HG03469 (cell line): ENCODE results near the gene SLC28A3.

ENCODE experiments used
- ATAC-seq: cut with Tn5 transposase; IDR thresholded peaks from one replicate; pipeline ENCODE4 v1.9.1; 2021; ENCODE audit warnings: mild to moderate bottlenecking, moderate library complexity, moderate number of reproducible peaks; ENCODE audit not compliant: unreplicated experiment

Gene SLC28A3

DNA sequence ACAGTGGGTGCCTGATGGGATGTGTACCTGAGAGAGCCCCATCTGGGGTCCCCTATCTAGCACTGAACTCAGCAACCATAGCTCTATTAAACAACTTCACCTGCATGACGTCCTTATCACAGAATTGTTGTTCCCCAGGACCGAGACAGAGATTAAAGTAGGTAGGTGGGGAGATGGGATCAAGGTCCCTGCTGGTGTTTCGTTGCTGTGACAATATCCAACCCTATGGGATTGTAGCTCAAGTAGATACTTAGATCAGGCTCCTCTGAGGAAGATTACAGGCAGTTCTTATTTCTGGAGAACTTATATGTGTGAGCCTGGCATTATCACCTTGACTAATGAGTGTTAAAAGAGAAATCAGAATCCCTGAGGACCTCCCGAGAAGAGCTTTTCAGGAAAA lies 84.9 kb downstream of the SLC28A3 start:
- ATAC-seq: no peak

DNA sequence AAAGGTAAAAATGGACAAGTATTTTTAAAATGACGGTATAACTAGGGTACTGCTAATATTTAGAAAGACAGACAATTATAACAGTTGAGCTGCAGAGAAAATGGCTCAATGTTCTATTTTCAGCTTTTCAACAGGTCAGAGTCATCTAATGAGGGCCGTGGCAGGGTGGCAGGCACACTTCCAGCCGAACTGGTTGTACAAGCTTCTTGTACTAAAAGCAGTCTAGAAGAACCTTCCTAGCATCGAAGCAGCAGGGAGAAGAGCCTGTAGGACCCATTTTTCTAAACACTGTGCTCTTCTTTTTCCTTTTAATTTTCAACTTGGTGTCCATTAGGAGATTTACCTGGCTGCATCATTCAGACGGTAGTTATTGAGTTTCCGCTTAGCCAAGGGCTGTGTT lies 85.6 kb downstream of the SLC28A3 start:
- no peak for ATAC-seq

DNA sequence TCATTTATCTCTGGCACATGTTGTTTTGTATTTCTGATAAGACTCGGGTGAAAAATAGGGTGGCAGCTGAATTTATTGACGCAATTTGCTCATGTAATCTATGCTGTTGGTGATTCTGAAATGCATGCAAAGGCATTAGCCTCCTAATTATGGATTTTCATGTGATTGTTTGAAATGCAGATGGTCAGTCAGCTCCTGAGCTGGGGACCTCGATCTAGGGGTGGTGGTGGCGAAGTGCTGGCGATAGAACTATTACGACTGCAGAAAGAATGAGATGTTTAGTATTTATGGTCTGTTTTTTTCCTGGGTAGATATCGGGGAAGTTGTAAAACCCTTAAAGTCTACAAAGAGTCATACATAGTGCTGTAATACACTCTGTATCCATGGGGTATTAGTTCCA lies 88.6 kb downstream of the SLC28A3 start:
- no peak for ATAC-seq

DNA sequence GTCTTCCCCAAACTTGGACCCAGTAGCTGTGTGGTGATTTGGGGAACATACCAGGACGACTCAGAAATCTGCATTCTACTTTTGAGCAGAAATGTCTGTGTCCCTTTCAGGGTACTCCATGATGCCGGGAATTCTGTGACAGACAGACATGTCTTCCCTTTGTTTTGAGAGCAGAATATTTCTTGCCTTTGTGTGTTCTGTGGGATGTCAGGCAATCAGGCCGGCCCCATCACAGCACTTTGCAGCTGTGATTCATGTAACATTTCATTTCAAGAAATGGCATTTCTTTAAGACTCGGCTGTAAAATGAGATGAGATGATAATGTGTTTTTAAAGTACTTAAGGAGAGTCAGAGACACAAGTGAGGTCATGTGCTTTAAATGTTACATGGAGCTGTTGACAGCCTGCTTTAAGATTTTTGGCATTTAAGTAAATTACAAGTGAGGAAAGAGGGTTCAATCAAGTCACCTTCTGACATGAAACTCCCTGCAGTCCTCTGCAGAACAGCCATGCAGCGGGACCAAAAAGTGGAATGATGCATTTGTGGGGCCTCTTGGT lies 98.7 kb downstream of the SLC28A3 start:
- ATAC-seq: no peak

DNA sequence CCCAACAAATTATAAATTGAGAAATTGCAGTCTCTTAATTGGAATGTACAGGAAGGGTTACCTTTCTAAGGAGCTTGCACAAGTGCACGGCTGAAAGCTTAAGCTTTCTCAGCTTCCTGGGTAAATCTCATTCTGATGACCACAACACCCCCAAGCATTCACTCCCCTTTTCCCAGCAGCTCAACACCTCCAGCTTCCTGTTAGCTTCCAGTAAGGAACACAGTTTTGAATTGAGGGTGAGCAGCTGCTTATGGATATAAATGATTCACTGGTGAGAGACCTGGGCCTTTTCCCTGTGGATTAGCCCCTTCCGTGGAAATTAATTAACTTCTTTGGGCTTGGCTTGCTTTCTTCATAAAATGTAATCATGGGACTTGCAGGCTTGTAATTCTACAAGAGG lies 101.2 kb downstream of the SLC28A3 start:
- no peak for ATAC-seq

DNA sequence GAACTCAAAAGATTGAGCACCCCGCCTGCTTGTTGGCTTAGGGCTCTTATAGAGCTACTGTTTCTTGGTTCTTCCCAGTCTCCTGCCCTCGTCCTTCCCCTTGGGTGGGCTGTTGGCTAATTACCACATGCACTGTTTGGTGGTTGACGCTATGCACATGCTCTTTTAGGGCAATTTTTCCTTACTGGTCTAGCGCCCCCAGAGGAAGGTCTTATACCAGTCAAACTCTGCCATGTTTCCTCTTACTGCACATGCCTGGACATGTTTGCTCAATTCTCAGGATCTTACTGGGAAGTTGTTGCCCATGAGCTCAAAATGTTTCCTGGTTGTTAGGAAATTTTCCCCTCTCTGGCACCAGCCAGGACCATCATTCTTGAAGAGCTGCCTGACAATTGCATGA lies 101.9 kb downstream of the SLC28A3 start:
- ATAC-seq: no peak

- no peak for ATAC-seq
Measured at GRCh38 chr9:84235511-84235910, 105.0 kb downstream of the SLC28A3 start.

DNA sequence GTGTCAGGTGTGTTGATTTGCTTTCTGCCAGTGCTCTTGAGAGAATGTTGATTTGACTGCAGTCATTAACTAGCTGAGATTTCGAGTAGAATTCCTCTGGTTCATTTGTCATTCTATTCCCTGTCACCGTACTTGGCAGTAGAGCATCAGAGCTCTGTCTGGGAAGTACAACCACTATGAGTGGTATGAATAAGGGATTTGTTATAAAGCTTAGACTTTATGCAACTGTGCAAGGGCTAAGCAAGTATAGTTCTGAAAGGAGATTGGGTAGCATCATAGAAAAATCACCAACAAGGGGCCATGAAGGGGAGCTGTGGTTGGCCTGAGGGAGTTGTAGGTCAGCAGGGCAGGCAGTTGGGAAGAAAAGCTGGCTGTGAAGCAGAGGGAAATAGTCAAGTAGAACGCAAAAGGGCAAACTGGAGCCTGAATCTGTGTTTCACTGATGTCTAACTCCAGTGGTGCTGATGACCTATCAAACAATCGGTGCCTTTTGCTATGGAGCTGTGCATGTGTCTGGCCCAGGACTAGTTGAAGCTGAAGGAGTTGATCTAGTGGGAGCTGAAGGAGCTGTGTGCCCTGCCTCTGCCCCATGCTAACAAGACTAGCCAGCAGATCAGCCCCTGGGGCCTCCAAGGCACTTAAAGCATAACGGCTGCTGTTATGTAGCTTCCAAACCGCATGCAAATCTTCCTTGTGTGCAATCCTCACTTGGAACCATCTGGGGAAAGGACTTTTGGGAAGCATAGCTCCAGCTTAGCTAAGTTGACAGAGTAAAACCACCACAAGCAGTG lies 110.0 kb downstream of the SLC28A3 start:
- ATAC-seq: no peak

DNA sequence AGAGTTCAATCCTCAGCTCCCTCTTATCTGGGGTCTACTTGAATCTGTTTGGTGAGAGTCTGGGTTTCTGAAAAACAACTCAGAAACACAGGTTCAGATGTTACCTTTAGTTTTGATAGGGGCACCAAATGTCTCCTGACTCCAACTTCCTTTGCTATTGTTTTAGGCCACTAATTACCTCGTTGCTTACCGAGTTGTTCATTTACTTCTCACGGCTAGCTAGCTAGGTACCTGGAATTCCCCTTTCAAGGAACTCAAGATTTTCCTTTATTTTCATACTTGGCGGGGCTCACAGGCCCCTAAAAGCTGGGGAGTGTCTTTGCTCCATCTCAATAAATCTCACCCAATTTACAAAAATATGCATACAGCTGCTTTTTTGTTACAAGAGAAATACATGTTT lies 111.4 kb downstream of the SLC28A3 start:
- no peak for ATAC-seq

GRCh38 chr9:84228130-84228720 lies 112.3 kb downstream of the SLC28A3 start:
- ATAC-seq: no peak

DNA sequence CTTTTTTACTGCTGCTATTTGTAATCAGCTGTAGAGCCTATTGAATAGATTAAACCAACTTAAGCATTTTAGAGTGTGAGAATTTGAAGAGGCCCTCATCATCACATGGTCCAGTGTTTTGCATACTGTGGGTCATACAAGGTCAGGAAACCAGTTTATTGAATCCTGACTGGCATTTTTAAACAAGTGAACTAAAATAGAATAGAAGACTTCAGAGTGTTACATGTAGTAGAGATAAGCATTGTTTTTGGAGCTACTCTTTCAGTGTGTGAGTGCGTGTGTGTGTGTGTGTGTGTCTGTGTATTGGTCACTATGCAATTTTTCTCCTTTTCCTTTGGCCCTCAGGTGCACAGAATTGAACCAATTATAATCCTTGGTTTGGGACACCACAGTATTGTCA lies 114.4 kb downstream of the SLC28A3 start:
- no peak for ATAC-seq
